SK-N-SH (cell line): ENCODE data around the gene DHDDS. TPM values are rescaled to one million over a fixed set of nuclear protein-coding genes. Genes with fewer than 3 reads are reported as not detected.
A peak's percentile ranks its signal among the peaks of the same experiment; 100 is the strongest.

ENCODE experiments used
- CTCF ChIA-PET: fragments of 300-600, 350-600 bp; formaldehyde crosslinking; extraction: SDS; loops from one replicate; lab custom pipeline; 2021; lab: Yijun Ruan, JAX
- POLR2A ChIA-PET: fragments of 350-600 bp; sonication (Branson Sonifier 250); formaldehyde crosslinking; extraction: SDS; loops from one replicate; lab custom pipeline; 2020; ENCODE audit warnings: antibody characterized with exemption, inconsistent platforms; lab: Yijun Ruan, JAX
- DNase-seq: peaks from one replicate; pipeline ENCODE4 v3.0.0; 2012
- H2AFZ ChIP-seq: fragments of 200-600 bp; sonication (generic); 2 replicates; pipeline ENCODE4 v1.8.1; 2016; ENCODE audit warnings: antibody characterized with exemption, mild to moderate bottlenecking, low read depth
- H3F3A ChIP-seq: fragments of 200-600 bp; sonication (generic); replicated peaks from 2 replicates; pipeline ENCODE3; 2016; ENCODE audit warnings: antibody characterized with exemption, mild to moderate bottlenecking; ENCODE audit not compliant: insufficient read depth
- H3K27ac ChIP-seq, 2 experiments: fragments of 200-500 bp in 1 of 2; fragments of 200-600 bp in 1 of 2; sonication (Bioruptor generic) in 1 of 2; sonication (generic), shearing (Covaris generic) in 1 of 2; 2 replicates each; pipeline versions ENCODE4 v1.5.1 to v1.6.1; 2014 to 2016; ENCODE audit warnings: low read depth in 2 of 2, inconsistent platforms in 1 of 2, low read length in 1 of 2, mild to moderate bottlenecking in 1 of 2, mixed read lengths in 1 of 2
- H3K27me3 ChIP-seq: fragments of 200-600 bp; sonication (generic), shearing (Covaris generic); 2 replicates; pipeline ENCODE4 v1.6.1; 2016; ENCODE audit warnings: mixed run types; ENCODE audit not compliant: insufficient read depth
- H3K36me3 ChIP-seq, 2 experiments: fragments of 200-500 bp in 1 of 2; fragments of 200-600 bp in 1 of 2; sonication (Bioruptor generic) in 1 of 2; sonication (generic) in 1 of 2; replicated peaks in 1 of 2; 2 replicates each; pipeline versions ENCODE3 to v1.5.1; 2014 to 2016; ENCODE audit warnings: low read length in 1 of 2, mild to moderate bottlenecking in 1 of 2; ENCODE audit not compliant: insufficient read depth in 2 of 2, control insufficient read depth in 1 of 2
- H3K4me1 ChIP-seq, 2 experiments: fragments of 200-500 bp in 1 of 2; fragments of 200-600 bp in 1 of 2; sonication (Bioruptor generic) in 1 of 2; sonication (generic), shearing (Covaris generic) in 1 of 2; 2 replicates each; pipeline versions ENCODE4 v1.5.1 to v1.6.1; 2014 to 2016; ENCODE audit warnings: low read depth in 1 of 2, low read length in 1 of 2, mixed run types in 1 of 2; ENCODE audit not compliant: insufficient read depth in 2 of 2, control insufficient read depth in 1 of 2
- H3K4me2 ChIP-seq: fragments of 200-600 bp; sonication (generic), shearing (Covaris generic); 2 replicates; pipeline ENCODE4 v1.6.1; 2017; ENCODE audit warnings: mixed run types
- H3K4me3 ChIP-seq, 2 experiments: fragments of 200-500 bp in 1 of 2; fragments of 200-600 bp in 1 of 2; sonication (Bioruptor generic) in 1 of 2; sonication (generic), shearing (Covaris generic) in 1 of 2; 2 replicates each; pipeline versions ENCODE4 v1.5.1 to v1.8.1; 2014 to 2016; ENCODE audit warnings: low read depth in 2 of 2, inconsistent platforms in 1 of 2, low read length in 1 of 2, mild to moderate bottlenecking in 1 of 2, mixed read lengths in 1 of 2, moderate library complexity in 1 of 2
- H3K79me2 ChIP-seq: fragments of 200-600 bp; sonication (generic); 2 replicates; pipeline ENCODE4 v1.8.1; 2017; ENCODE audit warnings: mild to moderate bottlenecking; ENCODE audit not compliant: insufficient read depth
- H3K9ac ChIP-seq: fragments of 200-600 bp; sonication (generic); 2 replicates; pipeline ENCODE4 v1.6.1; 2017; ENCODE audit warnings: mixed run types
- H3K9me2 ChIP-seq: fragments of 200-600 bp; sonication (generic); 2 replicates; pipeline ENCODE4 v1.6.1; 2017; ENCODE audit warnings: mixed run types
- H3K9me3 ChIP-seq: fragments of 200-600 bp; sonication (generic); 2 replicates; pipeline ENCODE4 v1.6.1; 2017; ENCODE audit warnings: mixed run types, mild to moderate bottlenecking, moderate library complexity
- H4K20me1 ChIP-seq: fragments of 200-600 bp; sonication (generic); 2 replicates; pipeline ENCODE4 v1.6.1; 2017; ENCODE audit warnings: mild to moderate bottlenecking, mixed run types; ENCODE audit not compliant: insufficient read depth
- CHD2 ChIP-seq: fragments of 150-350 bp; IDR thresholded peaks from 2 replicates; pipeline ENCODE4 v1.6.1; 2018; ENCODE audit warnings: low read length; ENCODE audit not compliant: partially characterized antibody
- ELF1 ChIP-seq: IDR thresholded peaks from 2 replicates; pipeline ENCODE4 v1.4.0; 2012
- EP300 ChIP-seq, 2 experiments: IDR thresholded peaks; 2 replicates each; pipeline versions ENCODE4 v1.4.0 to v1.6.1; 2012; ENCODE audit warnings: borderline replicate concordance in 1 of 2, low read depth in 1 of 2, low read length in 1 of 2
- FOSL2 ChIP-seq: IDR thresholded peaks from 2 replicates; pipeline ENCODE4 v1.4.0; 2012; ENCODE audit warnings: low read depth, mild to moderate bottlenecking, moderate library complexity, borderline replicate concordance
- FOXJ3 ChIP-seq: sonication (generic); formaldehyde crosslinking; IDR thresholded peaks from 2 replicates; pipeline ENCODE4 v1.5.1; 2020; ENCODE audit warnings: mild to moderate bottlenecking, missing genetic modification reagents
- JUND ChIP-seq: IDR thresholded peaks from 2 replicates; pipeline ENCODE4 v1.4.0; 2012
- MAX ChIP-seq: IDR thresholded peaks from 2 replicates; pipeline ENCODE4 v1.4.0; 2012; ENCODE audit warnings: low read depth
- NFIC ChIP-seq: IDR thresholded peaks from 2 replicates; pipeline ENCODE4 v1.4.0; 2012; ENCODE audit warnings: borderline replicate concordance
- NRF1 ChIP-seq: IDR thresholded peaks from 2 replicates; pipeline ENCODE4 v1.6.1; 2012; ENCODE audit warnings: low read depth, mild to moderate bottlenecking, low read length
- PBX3 ChIP-seq: IDR thresholded peaks from 2 replicates; pipeline ENCODE4; 2012
- POLR2AphosphoS5 ChIP-seq: IDR thresholded peaks from 2 replicates; pipeline ENCODE4 v1.6.1; 2012; ENCODE audit warnings: low read depth, low read length
- RAD21 ChIP-seq: IDR thresholded peaks from 2 replicates; pipeline ENCODE4 v1.6.1; 2012; ENCODE audit warnings: mild to moderate bottlenecking, low read length
- RCOR1 ChIP-seq: fragments of 150-350 bp; IDR thresholded peaks from 2 replicates; pipeline ENCODE4 v1.6.1; 2017; ENCODE audit warnings: antibody characterized with exemption, low read length
- RFX5 ChIP-seq: IDR thresholded peaks from 2 replicates; pipeline ENCODE4 v1.6.1; 2012; ENCODE audit warnings: mild to moderate bottlenecking, improper control_type of control experiment, low read length
- RXRA ChIP-seq: IDR thresholded peaks from 2 replicates; pipeline ENCODE4 v1.4.0; 2012; ENCODE audit warnings: low read depth, mild to moderate bottlenecking, borderline replicate concordance
- SIN3A ChIP-seq: IDR thresholded peaks from 2 replicates; pipeline ENCODE4 v1.6.1; 2012; ENCODE audit warnings: low read depth, mild to moderate bottlenecking, low read length, moderate library complexity, borderline replicate concordance
- SMC3 ChIP-seq: IDR thresholded peaks from 2 replicates; pipeline ENCODE4 v1.6.1; 2012; ENCODE audit warnings: low read depth, low read length, improper control_type of control experiment
- TCF12 ChIP-seq: IDR thresholded peaks from 2 replicates; pipeline ENCODE4 v1.4.0; 2012
- TEAD4 ChIP-seq: IDR thresholded peaks from 2 replicates; pipeline ENCODE4 v1.4.0; 2012; ENCODE audit warnings: mild to moderate bottlenecking, borderline replicate concordance; ENCODE audit not compliant: insufficient read depth
- USF1 ChIP-seq: IDR thresholded peaks from 2 replicates; pipeline ENCODE4 v1.4.0; 2012; ENCODE audit warnings: low read depth, borderline replicate concordance
- USF2 ChIP-seq: fragments of 150-350 bp; IDR thresholded peaks from 2 replicates; pipeline ENCODE4 v1.6.1; 2017; ENCODE audit warnings: antibody characterized with exemption, low read length, low read depth, borderline replicate concordance
- WGBS: methylation state at CpG from one replicate; pipeline ENCODE4 v1.1.6; 2017; ENCODE audit warnings: low lambda C conversion rate; 5-methylcytosine and 5-hydroxymethylcytosine counted together
- polyA plus RNA-seq, 3 experiments: library from polyadenylated mRNA; depleted of rRNA; stranded (reverse); fragments of >200 nt; gene quantifications; 2 replicates each; pipeline ENCODE4 v1.2.3, GENCODE V29; 2012

DHDDS gene
- polyA plus RNA-seq, 1 of the 3 experiments (the other 2 are of a cell fraction), result 25.0 TPM

- H3K9me2 ChIP-seq, result no peaks in the 10 kb centered on the region
- H2AFZ ChIP-seq, result no peak overlapping the region
- peaks cover 40 to 43% of the 10 kb centered on the region in 2 experiments for H3K36me3 ChIP-seq
- peaks cover 60% of the 10 kb centered on the region for H3F3A ChIP-seq
- no peak for DNase-seq
- CTCF ChIA-PET, result no interaction called here
- no peak overlapping the region for H3K27ac ChIP-seq
- peaks cover 32% of the 10 kb centered on the region for H4K20me1 ChIP-seq
- peaks cover 10 to 11% of the 10 kb centered on the region in 2 experiments; a peak in 3 of 4 replicates for H3K4me1 ChIP-seq
- H3K79me2 ChIP-seq, result peaks cover 34% of the 10 kb centered on the region
- H3K9me3 ChIP-seq, result no peaks in the 10 kb centered on the region
- H3K27me3 ChIP-seq, result no peaks in the 10 kb centered on the region
- WGBS, result 83% methylated on average over 8 of the region's 8 CpGs
- POLR2A ChIA-PET, result no interaction called here
- TF ChIP-seq POLR2AphosphoS5, result 0 out of 2 replicates have a peak, but pooled peaks have one; percentile 3
- no peak for TF ChIP-seq NFIC
- no peak for TF ChIP-seq SIN3A
- TF ChIP-seq EP300 (IDR thresholded peaks at IDR 0.05; ENCODE audit: borderline replicate concordance in 1 of 2, low read depth in 1 of 2, low read length in 1 of 2), result no peak
- H3K9ac ChIP-seq, result no peak overlapping the region
- H3K4me2 ChIP-seq, result no peak overlapping the region
- no peak overlapping the region for H3K4me3 ChIP-seq
Observed at GRCh38 chr1:26477446-26478152, 45.5 kb downstream of the DHDDS start.

GRCh38 chr1:26478159-26478558 is 46.0 kb downstream of the DHDDS start:
- CTCF ChIA-PET, result interaction anchor here (2.1 kb wide), 1 partner anchor 22 kb away, joined by 6 read pairs; no protein-coding TSS in a partner anchor
- DNase-seq, result no peak
- POLR2A ChIA-PET, result no interaction called here
- WGBS, result 96% methylated on average over 3 of the region's 3 CpGs
- H2AFZ ChIP-seq, result no peak overlapping the region
- TF ChIP-seq SMC3 (no peak), FOSL2 (no peak), POLR2AphosphoS5 (no peak; the same call in 1 of the 2 replicates), MAX (no peak), RXRA (no peak), NFIC (no peak), CHD2 (no peak), PBX3 (no peak), NRF1 (no peak), USF2 (no peak), JUND (no peak), RFX5 (no peak), RCOR1 (no peak), TCF12 (no peak), USF1 (no peak), TEAD4 (no peak), FOXJ3 (CRISPR knock-in tag) (no peak), RAD21 (no peak), ELF1 (no peak)
- H4K20me1 ChIP-seq, result peaks cover 29% of the 10 kb centered on the region
- no peak overlapping the region for H3K27ac ChIP-seq
- peaks cover 10 to 17% of the 10 kb centered on the region in 2 experiments; a peak in 3 of 4 replicates for H3K4me1 ChIP-seq
- peaks cover 40 to 43% of the 10 kb centered on the region in 2 experiments for H3K36me3 ChIP-seq
- H3F3A ChIP-seq, result peaks cover 66% of the 10 kb centered on the region
- H3K27me3 ChIP-seq, result no peaks in the 10 kb centered on the region
- no peak overlapping the region for H3K4me3 ChIP-seq
- H3K4me2 ChIP-seq, result no peak overlapping the region
- no peak overlapping the region for H3K9ac ChIP-seq
- peaks cover 31% of the 10 kb centered on the region for H3K79me2 ChIP-seq
- H3K9me3 ChIP-seq, result no peaks in the 10 kb centered on the region
- no peaks in the 10 kb centered on the region for H3K9me2 ChIP-seq
